Activated CD8-positive, alpha-beta T cell treated with anti-CD3 and anti-CD28 coated beads, Interleukin-2, amount 10 ng/mL, durations not matched to agents 7 days and 5 days (primary cell): ENCODE measurements around the gene ANKS1B. TPM values are rescaled to one million over a fixed set of nuclear protein-coding genes. Genes with fewer than 3 reads are reported as not detected.

Experiments
- ATAC-seq: fragments of 150-1000 bp; cut with Tn5 transposase; one replicate; pipeline ENCODE4 v1.10.0; 2021; ENCODE audit warnings: moderate library complexity
- CTCF ChIA-PET: fragments of 350-600 bp; sonication (Branson Sonifier 250); formaldehyde crosslinking; loops from one replicate; lab custom pipeline; 2021; ENCODE audit warnings: antibody characterized with exemption; lab: Charles Lee
- POLR2A ChIA-PET: fragments of 350-600 bp; sonication (Branson Sonifier 250); formaldehyde crosslinking; loops from one replicate; lab custom pipeline; 2021; ENCODE audit warnings: antibody characterized with exemption; lab: Charles Lee
- DNase-seq: peaks from one replicate; pipeline ENCODE4 v3.0.0-alpha.2; 2020
- H3K27ac Mint-ChIP-seq: one replicate; pipeline ENCODE4 v1.8.0; 2021; ENCODE audit warnings: mild to moderate bottlenecking, mixed read lengths
- H3K27me3 Mint-ChIP-seq: one replicate; pipeline ENCODE4 v1.8.0; 2021; ENCODE audit warnings: low read depth, mixed read lengths
- H3K36me3 Mint-ChIP-seq: one replicate; pipeline ENCODE4 v1.8.0; 2021; ENCODE audit warnings: low read depth, mixed read lengths
- H3K4me1 Mint-ChIP-seq: one replicate; pipeline ENCODE4 v1.8.0; 2021; ENCODE audit warnings: low read depth, mixed read lengths
- H3K4me3 Mint-ChIP-seq: one replicate; pipeline ENCODE4 v1.8.0; 2021; ENCODE audit warnings: mild to moderate bottlenecking, mixed read lengths
- H3K9me3 Mint-ChIP-seq: one replicate; pipeline ENCODE4 v1.8.0; 2022; ENCODE audit warnings: mixed read lengths; ENCODE audit not compliant: insufficient read depth
- total RNA-seq, 2 experiments: library from RNA; stranded (reverse); gene quantifications; one replicate each; pipeline ENCODE4 v1.2.3, GENCODE V29; 2021

Gene ANKS1B
- total RNA-seq, 2 experiments from 2014 or later = not detected

DNA sequence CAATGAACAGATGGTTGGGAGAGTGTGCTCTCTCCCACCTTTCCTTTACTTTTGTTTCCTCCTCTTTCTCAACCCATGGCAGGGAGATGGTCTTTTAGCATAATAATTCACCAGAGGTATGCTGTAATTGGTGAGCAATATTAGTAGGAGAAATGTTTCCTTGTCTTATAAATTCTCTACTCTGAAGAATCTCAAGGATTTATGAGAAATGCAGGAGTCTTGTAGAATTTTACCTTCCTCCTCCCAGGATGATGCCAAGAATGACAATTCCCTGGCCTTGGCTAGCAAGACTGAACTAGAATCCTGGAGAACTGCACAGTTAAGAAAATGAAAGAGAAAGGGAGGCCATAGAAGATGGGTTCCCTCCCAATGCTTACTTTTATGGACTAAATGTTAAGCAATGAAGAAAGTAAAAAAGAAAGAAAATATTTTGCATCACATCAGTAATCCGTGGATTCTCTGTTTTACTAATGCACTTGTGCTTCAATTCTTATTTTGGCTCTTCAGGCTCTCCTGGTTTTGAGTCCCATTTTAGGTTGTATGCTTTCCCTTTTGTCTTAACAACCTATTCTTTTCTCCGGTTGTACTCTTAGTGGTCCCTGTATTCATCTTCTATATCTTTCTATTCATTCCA is 530.1 kb downstream of the ANKS1B start:
- no peak for DNase-seq
- Mint-ChIP-seq H3K4me1 (no peaks in the 10 kb centered on the region), H3K27me3 (no peaks in the 10 kb centered on the region), H3K36me3 (no peaks in the 10 kb centered on the region), H3K9me3 (peaks cover 16% of the 10 kb centered on the region), H3K27ac (no peak overlapping the region), H3K4me3 (no peak overlapping the region)
- ATAC-seq = no peak
- POLR2A ChIA-PET = no interaction called here
- CTCF ChIA-PET = no interaction called here

DNA sequence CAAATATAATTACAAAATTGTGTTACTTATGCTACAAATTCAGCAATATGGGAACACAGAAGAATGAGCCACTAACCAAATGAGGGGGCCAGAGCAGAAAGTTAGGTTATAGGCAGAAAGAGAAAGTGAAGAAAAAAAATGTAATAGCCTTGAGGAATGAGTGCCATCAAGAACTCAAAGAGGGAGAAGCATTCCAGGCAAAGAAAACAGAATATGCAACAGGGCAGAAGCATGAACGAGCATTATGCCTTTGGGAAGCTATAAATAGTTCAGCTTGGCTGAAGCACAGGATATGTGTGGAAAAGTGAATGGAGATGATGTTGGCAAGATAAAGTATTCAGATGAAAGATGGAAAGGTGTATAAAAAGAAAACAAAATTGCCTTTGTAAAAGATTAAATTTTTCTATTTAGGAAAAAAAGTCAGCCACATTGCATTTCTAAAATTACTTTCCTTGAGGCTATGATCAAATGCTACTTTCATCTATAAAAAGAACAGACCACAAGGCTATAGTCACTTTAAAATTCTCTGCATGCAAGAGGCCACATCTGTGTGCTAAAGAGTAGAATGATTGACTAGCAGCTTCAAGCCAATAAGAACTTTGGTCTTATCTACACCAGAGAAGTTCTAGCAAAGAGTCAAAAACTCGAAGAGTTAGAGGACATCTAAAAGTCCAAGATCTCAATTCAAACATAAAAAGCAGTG is 530.7 kb downstream of the ANKS1B start:
- ChIA-PET POLR2A (no interaction called here), CTCF (no interaction called here)
- H3K36me3 Mint-ChIP-seq = no peaks in the 10 kb centered on the region
- H3K9me3 Mint-ChIP-seq = peaks cover 15% of the 10 kb centered on the region
- no peaks in the 10 kb centered on the region for H3K27me3 Mint-ChIP-seq
- H3K4me1 Mint-ChIP-seq = no peaks in the 10 kb centered on the region
- no peak for DNase-seq
- H3K27ac Mint-ChIP-seq = no peak overlapping the region
- no peak overlapping the region for H3K4me3 Mint-ChIP-seq
- ATAC-seq = no peak

DNA sequence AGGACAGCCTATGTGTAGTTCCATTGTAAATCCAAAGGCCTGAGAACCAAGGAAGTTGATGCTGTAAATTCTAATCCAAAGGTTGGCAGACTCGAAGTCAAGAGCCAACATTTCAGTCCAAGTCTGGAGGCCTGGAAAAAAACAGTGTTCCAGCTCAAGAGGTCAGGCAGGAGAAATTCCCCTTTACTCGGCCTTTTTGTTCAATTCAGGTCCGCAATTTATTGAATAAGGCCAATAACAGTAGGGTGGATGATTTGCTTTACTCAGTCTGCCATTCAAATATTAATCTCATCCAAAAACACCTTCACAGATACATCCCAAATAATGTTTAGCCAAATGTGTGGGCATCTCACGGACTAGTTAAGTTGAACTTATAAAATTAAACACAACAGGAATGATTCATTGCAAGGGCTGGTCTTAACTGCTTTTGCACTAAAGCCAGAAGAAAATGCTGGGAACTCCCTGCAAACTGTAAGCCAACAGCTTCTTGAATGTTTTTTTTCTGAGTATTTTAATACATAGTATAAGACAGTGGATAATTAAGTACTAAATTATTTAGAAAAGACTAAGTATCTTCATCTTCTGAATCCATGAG is 534.6 kb downstream of the ANKS1B start:
- no peaks in the 10 kb centered on the region for H3K27me3 Mint-ChIP-seq
- H3K4me1 Mint-ChIP-seq = no peaks in the 10 kb centered on the region
- H3K36me3 Mint-ChIP-seq = no peaks in the 10 kb centered on the region
- H3K27ac Mint-ChIP-seq = no peak overlapping the region
- H3K4me3 Mint-ChIP-seq = no peak overlapping the region
- ChIA-PET POLR2A (interaction anchor here (0.6 kb wide), 1 partner anchor 1075 kb away, joined by 3 read pairs; no protein-coding TSS in a partner anchor), CTCF (no interaction called here)
- peaks cover 10% of the 10 kb centered on the region for H3K9me3 Mint-ChIP-seq
- ATAC-seq (no peak), DNase-seq (no peak)

DNA sequence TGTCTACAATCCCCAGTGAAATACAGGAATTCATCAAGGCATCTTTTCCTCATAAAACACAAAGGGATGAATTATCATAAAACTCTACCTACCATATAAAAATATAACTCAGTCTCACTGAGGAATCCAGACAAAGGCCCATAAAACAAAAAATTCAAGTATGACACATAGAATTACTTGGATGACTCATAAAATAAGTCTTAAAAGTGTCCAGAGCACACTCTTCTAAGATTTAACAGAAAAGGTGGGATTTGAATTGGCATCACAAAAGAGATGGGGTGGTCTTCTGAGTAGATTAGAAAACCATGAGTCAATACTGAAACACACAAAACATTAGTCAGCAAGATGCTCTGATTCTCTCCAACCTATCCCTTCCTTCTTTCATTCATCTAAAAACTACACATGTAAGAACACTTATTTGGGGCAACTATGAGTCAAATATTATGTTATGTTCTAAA is 539.8 kb downstream of the ANKS1B start:
- Mint-ChIP-seq H3K9me3 (peaks cover 10% of the 10 kb centered on the region), H3K27ac (no peak overlapping the region), H3K4me3 (no peak overlapping the region), H3K36me3 (no peaks in the 10 kb centered on the region), H3K4me1 (no peaks in the 10 kb centered on the region), H3K27me3 (no peaks in the 10 kb centered on the region)
- POLR2A ChIA-PET = no interaction called here
- CTCF ChIA-PET = no interaction called here
- ATAC-seq = no peak
- no peak for DNase-seq

DNA sequence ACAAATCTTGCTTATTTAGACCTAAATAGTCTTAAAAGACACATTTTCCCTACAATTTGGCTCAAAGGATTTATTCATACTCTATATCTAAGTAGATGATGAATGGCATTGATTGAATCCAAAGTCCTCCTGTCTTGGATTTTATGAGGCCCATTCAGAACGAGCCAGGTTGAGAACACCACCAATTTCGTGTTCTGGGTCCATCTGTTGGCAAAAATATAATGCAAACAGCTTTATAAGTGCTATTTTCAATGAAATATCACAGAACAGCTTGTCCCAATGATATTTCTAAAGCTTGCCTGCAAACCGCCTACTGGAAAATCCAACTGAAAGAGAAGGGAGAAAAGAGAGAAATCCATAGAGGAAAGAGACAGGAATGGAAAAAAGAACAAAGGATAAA is 542.0 kb downstream of the ANKS1B start:
- H3K36me3 Mint-ChIP-seq = no peaks in the 10 kb centered on the region
- DNase-seq = no peak

DNA sequence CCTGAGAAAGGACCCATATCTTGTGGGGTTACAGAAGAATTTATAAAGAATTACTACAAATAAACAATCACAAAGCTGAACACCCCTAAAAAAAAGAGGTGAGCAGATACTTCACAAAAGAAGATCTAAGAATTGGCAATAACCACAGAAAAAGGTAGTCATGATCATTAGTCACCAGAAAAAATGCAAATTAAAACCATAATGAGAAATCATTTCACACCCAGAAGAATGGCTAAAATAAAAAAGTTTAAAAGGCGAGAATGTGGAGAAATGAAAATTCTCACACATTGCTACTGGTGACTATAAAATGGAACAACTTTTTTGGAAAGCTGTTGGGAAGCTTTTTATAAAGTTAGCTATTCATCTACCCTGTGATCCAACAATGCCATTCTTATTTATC is 545.3 kb downstream of the ANKS1B start:
- H3K27ac Mint-ChIP-seq = no peak overlapping the region
- ChIA-PET CTCF (no interaction called here), POLR2A (no interaction called here)
- H3K9me3 Mint-ChIP-seq = no peaks in the 10 kb centered on the region
- H3K4me3 Mint-ChIP-seq = no peak overlapping the region
- no peaks in the 10 kb centered on the region for H3K4me1 Mint-ChIP-seq
- no peaks in the 10 kb centered on the region for H3K36me3 Mint-ChIP-seq
- H3K27me3 Mint-ChIP-seq = no peaks in the 10 kb centered on the region
- ATAC-seq (no peak), DNase-seq (no peak)

More for the DNA sequence above, 542.0 kb downstream of the ANKS1B start:
- no peak for ATAC-seq
- peaks cover 4% of the 10 kb centered on the region for H3K9me3 Mint-ChIP-seq
- ChIA-PET POLR2A (no interaction called here), CTCF (no interaction called here)
- no peaks in the 10 kb centered on the region for H3K4me1 Mint-ChIP-seq
- no peaks in the 10 kb centered on the region for H3K27me3 Mint-ChIP-seq
- H3K27ac Mint-ChIP-seq = no peak overlapping the region
- H3K4me3 Mint-ChIP-seq = no peak overlapping the region

DNA sequence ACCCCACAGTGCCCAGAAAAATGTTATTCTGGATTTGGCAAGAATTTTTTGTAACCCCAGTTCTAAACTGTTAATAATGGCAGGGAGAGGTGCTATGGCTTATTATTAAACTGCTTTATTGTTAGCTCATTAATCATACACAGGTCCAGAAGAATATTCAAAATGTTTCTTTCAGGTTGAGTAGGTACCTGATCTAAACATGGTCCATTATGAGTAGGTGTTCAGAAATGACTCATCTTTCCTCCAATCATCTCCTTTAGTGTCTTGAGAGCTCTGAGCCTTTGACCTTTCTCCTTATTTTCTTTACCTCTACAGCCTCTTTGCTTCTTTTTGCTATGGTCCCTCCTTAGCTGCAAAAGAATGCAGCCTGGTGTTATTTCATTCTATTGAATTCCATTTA is 548.2 kb downstream of the ANKS1B start:
- H3K36me3 Mint-ChIP-seq = no peaks in the 10 kb centered on the region
- ChIA-PET CTCF (no interaction called here), POLR2A (no interaction called here)
- H3K27ac Mint-ChIP-seq = no peak overlapping the region
- no peaks in the 10 kb centered on the region for H3K4me1 Mint-ChIP-seq
- ATAC-seq = no peak
- DNase-seq = no peak
- no peak overlapping the region for H3K4me3 Mint-ChIP-seq
- H3K9me3 Mint-ChIP-seq = no peaks in the 10 kb centered on the region
- H3K27me3 Mint-ChIP-seq = no peaks in the 10 kb centered on the region

DNA sequence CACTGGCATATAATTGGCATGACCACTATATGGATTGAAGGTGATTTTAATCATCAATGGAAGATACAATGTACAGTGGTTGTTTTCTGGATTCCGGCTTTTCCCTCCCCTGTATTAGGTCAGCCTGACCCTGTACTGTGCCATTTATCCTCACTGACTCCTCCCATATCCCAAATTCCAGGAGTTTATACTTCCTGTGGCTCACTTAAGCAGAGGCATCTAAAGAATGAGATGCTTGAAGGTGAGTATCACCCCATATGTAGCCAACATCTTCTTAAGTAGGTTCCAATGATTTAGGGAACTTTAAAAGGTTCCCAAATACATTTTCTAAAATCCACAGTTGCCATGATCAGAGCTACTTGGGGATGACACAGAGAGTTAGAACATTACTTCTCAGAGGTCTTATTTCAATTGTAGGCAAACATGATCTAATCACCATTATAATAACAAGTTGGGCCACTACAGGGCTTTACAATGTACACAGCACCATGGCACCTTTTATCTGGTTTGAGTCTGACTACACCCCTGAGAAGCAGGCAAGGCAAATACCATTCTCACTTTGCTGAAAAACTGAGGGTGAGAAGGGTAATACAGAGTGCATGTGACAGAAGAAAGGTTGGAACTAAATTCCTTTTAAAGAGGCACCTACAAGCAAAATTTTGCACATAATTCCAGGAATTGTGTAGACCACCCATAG is 549.5 kb downstream of the ANKS1B start:
- no peaks in the 10 kb centered on the region for H3K9me3 Mint-ChIP-seq
- H3K4me1 Mint-ChIP-seq = no peaks in the 10 kb centered on the region
- CTCF ChIA-PET = no interaction called here
- no peak for DNase-seq
- no peak overlapping the region for H3K27ac Mint-ChIP-seq
- H3K4me3 Mint-ChIP-seq = no peak overlapping the region
- no peak for ATAC-seq
- no peaks in the 10 kb centered on the region for H3K36me3 Mint-ChIP-seq
- no peaks in the 10 kb centered on the region for H3K27me3 Mint-ChIP-seq
- POLR2A ChIA-PET = no interaction called here

DNA sequence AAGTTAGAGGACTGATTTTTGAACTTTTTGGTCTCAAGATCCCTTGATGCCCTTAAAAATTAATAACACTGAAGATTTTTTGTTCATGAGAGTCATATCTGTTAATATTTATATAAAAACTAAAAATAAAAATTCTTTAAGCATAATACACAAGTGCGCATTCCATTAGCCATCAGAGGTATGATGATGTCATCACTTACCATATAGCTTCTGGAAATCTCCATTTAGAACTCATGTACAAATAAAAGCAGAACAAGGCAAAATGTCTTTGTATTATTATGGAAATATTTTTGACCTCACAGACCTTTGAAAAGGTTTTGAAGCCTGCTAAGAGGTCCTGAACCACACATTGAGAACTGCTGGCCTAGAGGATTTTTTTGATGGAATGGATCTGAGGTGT is 551.6 kb downstream of the ANKS1B start:
- Mint-ChIP-seq H3K27ac (no peak overlapping the region), H3K9me3 (no peaks in the 10 kb centered on the region), H3K4me3 (no peak overlapping the region), H3K27me3 (no peaks in the 10 kb centered on the region), H3K36me3 (no peaks in the 10 kb centered on the region), H3K4me1 (no peaks in the 10 kb centered on the region)
- ChIA-PET POLR2A (no interaction called here), CTCF (no interaction called here)
- no peak for ATAC-seq
- DNase-seq = no peak

DNA sequence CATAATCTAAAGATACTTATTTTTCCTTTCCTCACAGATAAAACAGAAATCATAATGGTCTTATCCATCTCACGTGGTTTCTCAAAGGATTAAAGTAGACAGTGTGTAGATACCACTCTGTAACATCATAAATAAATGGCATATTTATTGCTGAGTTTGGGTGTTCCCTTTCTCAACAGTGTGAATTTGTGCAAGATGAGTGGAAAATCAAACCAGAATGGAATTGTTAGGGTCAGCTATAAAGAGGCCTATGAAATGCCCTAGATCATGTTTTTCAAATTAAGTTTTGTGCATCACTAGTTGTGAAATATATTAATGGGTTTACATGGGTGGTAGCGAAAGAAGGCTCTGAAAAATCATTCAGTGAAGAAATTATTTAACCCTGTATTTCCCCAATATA is 553.5 kb downstream of the ANKS1B start:
- CTCF ChIA-PET = no interaction called here
- no peaks in the 10 kb centered on the region for H3K27me3 Mint-ChIP-seq
- POLR2A ChIA-PET = no interaction called here
- H3K9me3 Mint-ChIP-seq = no peaks in the 10 kb centered on the region
- no peak overlapping the region for H3K27ac Mint-ChIP-seq
- H3K36me3 Mint-ChIP-seq = no peaks in the 10 kb centered on the region
- H3K4me3 Mint-ChIP-seq = no peak overlapping the region
- no peaks in the 10 kb centered on the region for H3K4me1 Mint-ChIP-seq
- DNase-seq = no peak
- ATAC-seq = no peak

DNA sequence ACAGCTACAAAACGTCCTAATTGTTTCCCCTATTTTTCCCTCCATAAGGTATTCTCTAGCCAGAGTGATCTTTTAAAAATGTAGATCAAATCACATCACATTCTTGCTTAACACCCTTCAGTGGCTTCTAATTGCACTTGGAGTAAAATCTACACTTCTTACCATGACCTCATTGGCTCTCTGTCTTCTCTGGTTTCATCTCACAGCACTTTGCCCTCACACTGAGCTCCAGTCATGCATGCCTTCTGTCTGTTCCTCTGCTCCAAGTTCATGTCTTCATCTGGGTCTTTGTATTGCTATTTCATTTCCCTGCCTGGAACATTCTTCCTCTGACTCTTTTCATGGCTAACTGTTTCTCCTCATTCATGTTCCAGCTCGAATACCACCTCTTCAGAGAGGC is 557.6 kb downstream of the ANKS1B start:
- Mint-ChIP-seq H3K27me3 (no peaks in the 10 kb centered on the region), H3K4me3 (no peak overlapping the region), H3K36me3 (no peaks in the 10 kb centered on the region), H3K9me3 (no peaks in the 10 kb centered on the region), H3K27ac (no peak overlapping the region), H3K4me1 (no peaks in the 10 kb centered on the region)
- ChIA-PET POLR2A (no interaction called here), CTCF (no interaction called here)
- DNase-seq (no peak), ATAC-seq (no peak)

DNA sequence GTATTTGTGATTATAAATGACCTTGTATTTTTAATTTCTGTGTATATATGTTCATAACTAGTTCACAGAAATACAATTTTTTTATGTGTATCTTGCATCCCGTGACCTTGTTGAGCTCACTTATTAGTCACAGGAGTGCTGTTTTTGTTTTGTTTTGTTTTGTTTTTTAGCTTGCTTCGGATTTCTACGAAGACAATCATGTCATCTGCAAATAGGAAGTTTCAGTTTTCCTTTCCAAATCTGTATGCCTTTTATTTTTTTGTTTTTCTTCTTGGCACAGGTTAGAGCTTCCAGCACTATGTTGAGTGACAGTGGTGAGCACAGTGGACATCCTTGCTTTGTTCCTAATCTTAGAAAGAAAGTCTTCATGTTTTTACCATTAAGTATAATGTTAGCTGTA is 566.4 kb downstream of the ANKS1B start:
- peaks cover 12% of the 10 kb centered on the region for H3K9me3 Mint-ChIP-seq
- ChIA-PET CTCF (no interaction called here), POLR2A (no interaction called here)
- no peak for DNase-seq
- H3K4me3 Mint-ChIP-seq = no peak overlapping the region
- no peaks in the 10 kb centered on the region for H3K36me3 Mint-ChIP-seq
- ATAC-seq = no peak
- H3K27me3 Mint-ChIP-seq = no peaks in the 10 kb centered on the region
- H3K27ac Mint-ChIP-seq = no peak overlapping the region
- no peaks in the 10 kb centered on the region for H3K4me1 Mint-ChIP-seq
